Muscle of back (tissue), 13 donors: ENCODE data around the gene NEU1. TPM values are rescaled to one million over a fixed set of nuclear protein-coding genes. Genes with fewer than 3 reads are reported as not detected.
"Not testable (repeated sequence)": the region's sequence is repeated elsewhere in the genome, so short reads cannot be mapped to it uniquely, and the experiment has no call there.

Source experiments
- DNase-seq, 3 donors: peaks; one replicate each; pipeline versions ENCODE4 v3.0.0 to v3.0.0-alpha.2; 2013
- long read RNA-seq, 9 donors: transcript quantifications; one replicate each; lab custom pipeline, GENCODE V29; 2026
- polyA plus RNA-seq, 10 donors: library from polyadenylated mRNA; unstranded; fragments of 120-200 nt; gene quantifications; one replicate each; pipeline ENCODE4 v1.2.1, GENCODE V29; 2013; ENCODE audit not compliant: insufficient read length in 10 of 10

NEU1 gene
- 10 to 100 TPM; 15.3 to 19.4 (median 17.2) TPM for polyA plus RNA-seq
- long read RNA-seq, donor 1, transcript NEU1-206 (6 exons, 2,045 nt), result major isoform, 5 of 10 reads
- long read RNA-seq, donor 1, partial matches to known transcripts, result 5 of 10 reads
- long read RNA-seq, donor 1, other reads (novel, unspliced or antisense), result 0 of 10 reads
- long read RNA-seq, donor 2, transcript NEU1-206 (6 exons, 2,045 nt), result major isoform, 9 of 9 reads
- long read RNA-seq, donor 2, partial matches to known transcripts, result 0 of 9 reads
- long read RNA-seq, donor 2, other reads (novel, unspliced or antisense), result 0 of 9 reads
- long read RNA-seq, donor 3, result 0 reads
- long read RNA-seq, donor 4, transcript NEU1-206 (6 exons, 2,045 nt), result major isoform, 7 of 7 reads
- long read RNA-seq, donor 4, partial matches to known transcripts, result 0 of 7 reads
- long read RNA-seq, donor 4, other reads (novel, unspliced or antisense), result 0 of 7 reads
- long read RNA-seq, donor 5, transcript NEU1-206 (6 exons, 2,045 nt), result major isoform, 5 of 5 reads
- long read RNA-seq, donor 5, partial matches to known transcripts, result 0 of 5 reads
- long read RNA-seq, donor 5, other reads (novel, unspliced or antisense), result 0 of 5 reads
- long read RNA-seq, donor 6, transcript NEU1-206 (6 exons, 2,045 nt), result major isoform, 8 of 8 reads
- long read RNA-seq, donor 6, partial matches to known transcripts, result 0 of 8 reads
- long read RNA-seq, donor 6, other reads (novel, unspliced or antisense), result 0 of 8 reads
- long read RNA-seq, donor 7, partial matches to known transcripts, result 0 of 4 reads
- long read RNA-seq, donor 7, other reads (novel, unspliced or antisense), result 0 of 4 reads
- long read RNA-seq, donor 8, transcript NEU1-206 (6 exons, 2,045 nt), result major isoform, 5 of 5 reads
- long read RNA-seq, donor 8, partial matches to known transcripts, result 0 of 5 reads
- long read RNA-seq, donor 8, other reads (novel, unspliced or antisense), result 0 of 5 reads
- long read RNA-seq, donor 9, result 0 reads

DNA sequence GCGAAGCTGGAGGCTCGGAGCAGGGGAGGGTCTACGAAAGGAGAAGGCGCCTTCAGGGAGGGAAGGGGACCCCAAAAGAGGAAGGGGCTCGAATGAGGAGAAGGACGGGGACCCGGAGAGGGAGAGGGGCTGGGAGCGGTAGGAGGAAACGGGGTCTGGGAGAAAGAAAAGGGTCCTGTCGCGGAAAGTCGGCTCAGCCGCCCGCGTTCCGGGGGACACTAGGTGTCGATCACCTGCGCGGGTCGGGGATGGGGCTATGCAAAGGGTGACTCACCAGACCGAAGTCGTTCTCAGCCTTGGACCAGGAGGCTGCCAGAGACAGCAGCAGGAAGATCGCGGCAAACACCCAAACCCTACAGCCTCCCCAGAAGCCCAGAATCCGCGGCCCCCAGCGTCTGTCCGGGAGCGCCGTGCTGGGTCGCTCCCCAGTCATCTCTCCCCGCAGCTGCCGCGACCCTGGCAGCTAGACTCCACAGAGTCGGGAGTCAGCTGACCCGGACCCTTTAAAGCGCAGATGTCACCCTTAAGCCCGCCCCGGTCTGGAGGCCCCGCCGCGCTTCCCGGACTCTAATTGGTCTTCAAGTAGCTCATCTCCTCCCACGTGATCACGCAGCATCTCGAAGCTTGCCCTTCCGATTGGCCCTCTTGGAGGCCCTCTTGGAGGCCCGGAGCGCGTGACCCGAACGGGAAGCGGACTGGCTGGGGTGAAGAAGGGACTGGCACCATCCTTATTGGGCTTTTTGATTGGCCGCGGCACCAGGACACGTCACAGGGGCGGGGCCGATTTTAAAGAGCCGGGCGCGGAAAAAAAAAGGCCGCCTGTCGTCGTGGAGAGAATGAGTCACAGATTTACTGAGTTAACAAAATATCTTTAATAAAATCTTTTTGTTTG lies at the start of gene NEU1:
NEU1 (minus strand) TSS at position 478 of the 892 bp plus-strand sequence; CDS start at position 433, 45 bp downstream.
- peak; percentile 100 for DNase-seq

GRCh38 chr6:31911826-31912585 lies 49.4 kb upstream of the NEU1 start:
- no peak for DNase-seq

DNA sequence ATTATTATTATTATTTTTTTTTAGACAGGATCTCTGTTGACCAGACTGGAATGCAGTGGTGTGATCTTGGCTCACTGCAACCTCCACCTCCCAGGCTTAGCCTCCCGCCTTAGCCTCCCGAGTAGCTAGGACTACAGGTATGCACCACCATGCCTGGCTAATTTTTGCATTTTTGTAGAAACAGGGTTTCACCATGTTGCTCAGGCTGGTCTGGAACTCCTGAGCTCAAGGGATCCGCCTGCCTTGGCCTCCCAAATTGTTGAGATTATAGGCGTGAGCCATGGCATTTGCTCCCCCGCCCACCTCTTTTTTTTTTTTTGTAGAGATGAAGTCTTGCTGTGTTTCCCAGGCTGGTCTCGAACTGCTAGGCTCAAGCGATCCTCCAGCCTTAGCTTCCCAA lies 46.7 kb upstream of the NEU1 start:
- not testable (repeated sequence) for DNase-seq

GRCh38 chr6:31908791-31909190 lies 46.2 kb upstream of the NEU1 start:
- no peak for DNase-seq

GRCh38 chr6:31908255-31908654 lies 45.6 kb upstream of the NEU1 start:
- not testable (repeated sequence) for DNase-seq

DNA sequence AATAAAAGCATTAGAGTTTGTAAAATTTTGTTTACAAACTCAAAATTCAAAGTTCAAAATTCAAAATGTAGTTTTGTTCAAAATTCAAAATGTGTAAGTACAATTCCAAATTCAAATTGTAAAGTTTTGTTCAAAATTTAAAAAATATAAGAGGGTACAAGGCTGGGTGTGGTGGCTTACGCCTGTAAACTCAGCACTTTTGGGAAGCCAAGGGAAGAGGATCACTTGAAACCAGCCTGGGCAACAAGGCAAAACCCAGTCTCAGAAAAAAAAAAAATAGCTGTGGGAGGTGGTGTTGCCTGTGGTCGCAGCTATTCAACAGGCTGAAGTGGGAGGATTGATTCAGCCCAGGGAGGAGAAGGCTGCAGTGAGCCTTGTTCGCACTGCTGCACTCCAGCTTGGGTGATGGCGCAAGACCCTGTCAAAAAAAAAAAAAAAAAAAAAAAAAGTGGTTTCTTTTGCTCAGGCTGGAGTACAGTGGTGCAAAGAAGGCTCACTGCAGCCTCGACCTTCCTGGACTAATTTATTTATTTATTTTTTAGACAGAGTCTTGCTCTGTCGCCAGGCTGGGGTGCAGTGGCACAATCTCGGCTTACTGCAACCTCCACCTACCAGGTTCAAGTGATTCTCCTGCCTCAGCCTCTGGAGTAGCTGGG lies 44.7 kb upstream of the NEU1 start:
- peak in 1 of 3 donors; percentile 33 for DNase-seq

DNA sequence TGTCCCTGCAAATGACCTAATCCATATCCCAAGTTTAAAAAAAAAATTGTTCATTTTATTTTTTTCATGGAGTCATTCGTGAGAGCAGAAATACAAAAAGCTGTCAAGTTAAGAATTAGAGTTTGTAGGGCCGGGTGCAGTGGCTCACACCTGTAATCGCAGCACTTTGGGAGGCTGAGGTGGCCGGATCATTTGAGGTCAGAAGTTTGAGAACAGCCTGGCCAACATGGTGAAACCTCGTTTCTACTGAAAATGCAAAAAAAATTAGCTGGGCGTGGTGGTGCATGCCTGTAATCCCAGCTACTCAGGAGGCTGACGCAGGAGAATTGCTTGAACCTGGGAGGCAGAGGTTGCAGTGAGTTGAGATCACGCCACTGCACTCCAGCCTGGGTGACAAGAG lies 44.1 kb upstream of the NEU1 start:
- DNase-seq, result not testable (repeated sequence)

DNA sequence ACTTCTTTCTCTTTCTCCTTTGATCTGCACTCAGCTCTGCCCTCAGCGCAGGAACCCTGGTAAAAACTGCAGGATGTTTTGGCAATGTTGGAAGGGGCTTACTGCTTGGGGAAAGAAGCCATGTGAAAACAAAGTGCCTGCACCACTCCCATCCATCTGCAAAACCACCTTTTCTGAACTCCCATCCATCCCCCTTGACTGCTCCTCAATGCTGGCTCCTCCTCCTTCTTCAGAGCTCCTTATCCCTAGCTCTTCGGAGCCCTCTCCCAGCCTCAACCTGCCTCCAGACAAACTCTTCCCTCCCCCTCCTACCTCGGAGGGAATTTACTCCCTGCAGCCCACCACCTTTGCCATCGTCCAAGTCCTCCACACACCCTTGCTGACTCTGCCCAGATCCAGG lies 43.5 kb upstream of the NEU1 start:
- DNase-seq, result no peak

DNA sequence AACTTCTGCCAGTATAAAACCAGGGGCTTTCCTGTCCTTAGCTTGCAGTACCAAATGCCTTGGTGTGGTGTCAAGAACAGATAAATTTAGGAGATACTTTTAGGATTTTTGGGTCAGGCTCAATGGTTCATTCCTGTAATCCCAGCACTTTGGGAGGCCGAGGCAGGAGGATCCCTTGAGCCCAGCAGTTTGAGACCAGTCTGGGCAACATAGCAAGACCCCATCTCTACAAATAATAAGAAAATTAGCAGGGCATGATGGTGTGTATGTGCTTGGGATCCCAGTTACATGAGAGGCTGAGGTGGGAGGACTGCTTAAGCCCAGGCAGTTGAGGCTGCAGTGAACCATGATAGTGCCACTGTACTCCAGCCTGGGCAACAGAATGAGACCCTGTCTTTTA lies 42.4 kb upstream of the NEU1 start:
- no peak for DNase-seq

- no peak for DNase-seq
These were observed 41.3 kb upstream of the NEU1 start for GRCh38 chr6:31903957-31904356.

DNA sequence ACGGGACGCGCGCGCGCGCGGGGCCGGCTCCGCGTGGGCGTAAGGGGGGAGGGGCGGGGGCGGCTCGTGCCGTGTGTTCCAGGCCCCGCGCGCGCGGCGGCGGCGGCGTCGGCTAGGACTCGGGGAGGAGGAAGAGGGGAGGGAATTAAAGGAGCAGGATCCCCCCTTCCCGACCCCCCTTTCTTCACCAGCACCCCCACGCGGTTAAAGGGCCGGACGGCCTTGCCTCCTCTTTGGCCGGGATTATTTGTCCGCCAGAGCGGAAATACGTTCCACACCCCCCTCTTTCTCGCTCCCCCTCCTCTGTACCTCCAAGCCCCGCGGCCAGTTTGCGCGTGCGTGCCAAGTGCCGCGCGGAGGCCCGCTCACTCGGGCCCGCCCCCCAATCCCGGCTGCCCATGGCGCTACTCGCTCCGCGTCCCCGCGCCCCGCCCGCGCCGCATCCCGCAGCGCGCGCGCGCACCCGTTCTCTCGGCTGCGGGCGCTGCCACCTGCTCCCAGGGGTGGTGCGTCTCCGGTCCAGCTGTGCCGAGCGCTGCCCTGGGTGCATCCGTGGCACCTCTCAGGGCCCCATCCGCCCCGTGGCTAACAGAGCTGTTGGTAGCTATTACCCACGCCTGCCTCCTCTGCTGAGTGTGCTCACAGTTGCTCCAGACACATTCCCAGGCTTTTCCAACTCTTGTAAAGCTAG lies 39.5 kb upstream of the NEU1 start, which contains the start of gene ZBTB12:
ZBTB12 (minus strand) TSS at position 134 of the 691 bp plus-strand sequence. CDS start 781 bp downstream, outside the sequence.
- peak; percentile 96 to 99 (median 98) for DNase-seq

GRCh38 chr6:31901415-31901952 lies 38.9 kb upstream of the NEU1 start:
- peak; percentile 29 to 82 (median 54) for DNase-seq

DNA sequence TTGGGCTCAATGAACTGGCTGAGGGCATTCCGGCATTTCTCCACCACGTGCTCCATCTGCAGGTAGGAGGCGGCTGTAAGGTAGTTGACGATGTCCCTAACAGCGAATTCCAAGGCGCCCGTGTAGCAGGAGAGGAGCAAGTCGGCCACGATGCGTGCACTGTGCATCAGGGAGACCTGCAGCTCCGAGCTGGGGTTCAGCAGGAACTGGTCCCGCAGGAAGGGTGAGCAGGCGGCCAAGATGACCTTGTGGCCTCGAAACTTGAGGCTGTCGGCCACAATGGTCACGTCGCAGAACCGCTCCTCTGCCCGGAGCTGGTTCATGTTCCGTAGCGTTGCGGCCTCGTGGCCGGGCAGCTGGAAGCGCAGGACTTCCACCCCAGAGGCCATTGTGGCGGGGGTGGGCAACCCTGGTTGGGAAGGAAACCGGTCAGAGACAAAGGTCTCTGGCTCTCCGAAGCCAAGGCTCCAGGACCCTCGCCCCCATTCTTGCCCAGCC lies 38.3 kb upstream of the NEU1 start:
- no peak for DNase-seq

GRCh38 chr6:31899882-31900722 lies 37.5 kb upstream of the NEU1 start:
- DNase-seq, result peak in 1 of 3 donors; percentile 16

GRCh38 chr6:31899215-31899614 lies 36.6 kb upstream of the NEU1 start:
- DNase-seq, result no peak

DNA sequence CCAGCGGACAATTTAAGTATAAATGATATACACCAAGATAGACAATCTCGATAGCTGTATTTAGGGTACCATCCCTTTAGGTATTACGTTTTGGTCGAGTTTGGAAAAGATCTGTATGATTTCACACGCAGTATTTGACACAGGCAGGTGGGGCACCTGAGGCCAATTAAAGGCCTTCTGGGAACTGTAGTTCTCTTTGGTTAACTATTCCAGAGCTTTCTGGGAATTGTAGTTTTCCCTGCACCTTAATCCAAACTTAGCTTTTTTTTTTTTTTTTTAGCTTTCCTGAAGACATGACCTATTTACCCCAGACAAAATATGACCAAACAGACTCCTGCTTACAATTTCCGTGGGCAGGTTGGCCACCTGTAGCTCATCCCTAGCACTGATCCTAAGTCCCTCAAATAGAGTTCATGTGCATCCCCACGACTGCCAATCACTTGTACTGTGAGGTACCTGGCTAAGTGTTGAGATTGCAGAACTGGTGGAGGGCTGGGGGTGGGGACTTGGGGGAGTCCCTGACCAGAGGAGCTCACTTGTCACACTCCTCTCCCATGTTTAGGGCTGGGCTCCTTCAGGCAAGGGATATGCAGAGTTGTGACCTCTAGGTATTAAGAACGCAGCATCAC lies 35.9 kb upstream of the NEU1 start:
- DNase-seq, result peak; percentile 24 to 70 (median 39)
